G401 (cell line): Measurements from ENCODE around the gene CLMN. TPM values are rescaled to one million over a fixed set of nuclear protein-coding genes. Genes with fewer than 3 reads are reported as not detected.
A peak's percentile ranks its signal among the peaks of the same experiment; 100 is the strongest.
"Not testable (repeated sequence)": the region's sequence is repeated elsewhere in the genome, so short reads cannot be mapped to it uniquely, and the experiment has no call there.

Experiments
- DNase-seq: peaks from one replicate; pipeline ENCODE4 v3.0.0-alpha.2; 2015; ENCODE audit warnings: low spot score
- in situ Hi-C: cut with HindIII; loops from 2 replicates; pipeline ENCODE4 v1.10.0; 2016; ENCODE audit warnings: low sequenced_read_pairs, mixed read lengths
- total RNA-seq: library from RNA; depleted of rRNA; stranded (reverse); fragments of >200 nt; shearing (Covaris generic); gene quantifications from 2 replicates; pipeline ENCODE4 v1.2.3, GENCODE V29; 2014

CLMN gene
- total RNA-seq, 1 experiment from 2014 or later: not detected

- DNase-seq: no peak
- in situ Hi-C loops: no loop called here
Observed at GRCh38 chr14:95216008-95216407, 103.7 kb downstream of the CLMN start.

GRCh38 chr14:95215094-95215725 lies 104.5 kb downstream of the CLMN start:
- in situ Hi-C loops: no loop called here
- DNase-seq: no peak

DNA sequence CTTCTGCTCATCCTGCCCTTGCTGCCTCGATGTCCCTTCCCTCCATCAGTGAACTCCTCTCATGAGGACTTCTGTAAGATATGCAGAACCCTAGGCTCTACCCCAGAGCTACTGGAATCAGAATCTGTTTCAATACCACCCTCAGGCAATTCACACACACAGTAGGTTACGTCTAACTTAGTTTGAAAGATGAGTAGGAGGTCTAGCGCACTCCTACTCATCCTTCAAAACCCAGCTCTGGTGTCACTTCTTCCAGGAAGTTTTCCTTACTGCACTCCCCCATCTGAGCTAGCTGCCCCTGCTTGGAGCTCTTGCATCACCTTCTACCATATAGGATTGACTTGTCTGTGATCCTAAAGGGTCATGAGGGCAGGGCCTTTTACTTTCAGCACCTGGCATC lies 105.9 kb downstream of the CLMN start:
- in situ Hi-C loops: no loop called here
- DNase-seq: no peak

DNA sequence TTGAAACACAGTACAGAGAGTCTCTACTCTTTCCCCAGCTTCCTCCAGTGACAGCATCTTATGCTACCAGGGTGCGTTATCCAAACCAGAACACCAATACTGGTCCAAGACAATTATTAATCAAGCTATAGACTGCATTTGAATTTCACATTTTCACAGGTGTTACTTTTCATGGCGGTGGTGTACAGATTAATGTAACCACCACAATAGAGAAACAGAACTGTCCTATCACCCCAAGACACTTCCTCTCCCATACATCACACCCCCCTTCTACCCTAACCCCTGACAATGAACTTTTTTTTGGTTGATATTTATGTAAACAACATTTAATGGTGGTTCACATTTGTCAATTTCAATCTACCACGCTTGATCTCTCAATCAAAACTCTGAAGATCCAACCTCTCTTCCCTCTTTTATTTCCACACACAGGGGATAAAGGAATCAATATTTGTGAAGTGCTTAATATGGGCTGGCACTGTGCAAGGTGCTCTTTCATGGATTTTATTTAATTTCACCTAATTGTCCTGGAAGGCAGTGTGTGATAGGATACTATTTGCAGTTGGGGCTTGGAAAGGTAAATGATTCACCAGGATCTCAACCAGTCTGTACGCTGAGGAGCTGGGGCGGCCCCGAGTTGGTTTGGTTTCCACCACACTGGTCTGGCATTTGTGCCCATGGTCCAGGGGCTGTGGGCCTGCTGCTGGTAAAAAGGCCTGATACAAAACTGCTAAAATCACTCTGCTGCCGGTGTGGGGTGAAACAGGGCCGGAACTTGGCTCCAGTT lies 107.8 kb downstream of the CLMN start:
- in situ Hi-C loops: no loop called here
- no peak for DNase-seq

DNA sequence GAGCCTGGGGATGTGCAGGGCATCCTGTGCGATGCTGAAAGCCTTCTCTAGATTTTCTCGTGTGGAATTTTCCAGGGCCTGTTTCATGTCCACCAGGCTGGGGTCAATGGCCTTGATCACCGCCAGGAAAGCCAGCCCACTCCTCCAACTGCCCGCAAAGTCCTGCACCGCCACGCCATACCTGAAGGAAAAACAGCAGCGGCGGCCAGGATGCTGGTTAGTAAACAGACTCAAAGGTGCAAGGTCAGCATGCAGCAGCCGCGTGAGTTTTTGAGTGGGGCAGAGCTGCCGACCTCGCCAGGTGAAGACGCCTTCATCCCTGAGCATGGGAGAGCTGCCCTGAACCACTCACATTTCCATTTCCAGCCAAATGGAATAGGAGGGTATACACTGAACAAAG lies 109.0 kb downstream of the CLMN start:
- in situ Hi-C loops: no loop called here
- DNase-seq: no peak

DNA sequence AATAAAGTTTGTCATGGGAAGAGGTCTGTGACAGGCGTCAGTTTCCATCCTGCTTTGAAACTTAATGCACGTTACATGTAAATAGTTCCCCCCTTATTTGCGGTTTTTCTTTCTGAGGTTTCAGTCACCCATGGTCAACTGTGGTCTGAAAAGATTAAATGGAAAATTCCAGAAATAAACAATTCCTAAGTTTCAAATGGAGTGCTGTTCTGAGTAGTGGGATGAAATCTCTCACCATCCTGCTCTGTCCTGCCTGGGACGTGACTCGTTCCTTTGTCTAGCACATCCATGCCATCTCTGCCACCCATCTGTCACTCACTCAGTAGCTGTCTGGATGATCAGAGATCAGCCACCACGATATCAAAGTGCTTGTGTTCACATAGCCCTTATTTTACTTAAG lies 111.1 kb downstream of the CLMN start:
- no peak for DNase-seq
- in situ Hi-C loops: no loop called here

- in situ Hi-C loops: no loop called here
- DNase-seq: no peak
Observed at GRCh38 chr14:95207475-95208233, 112.1 kb downstream of the CLMN start.

- in situ Hi-C loops: no loop called here
Observed at GRCh38 chr14:95206534-95206933, 113.2 kb downstream of the CLMN start.

DNA sequence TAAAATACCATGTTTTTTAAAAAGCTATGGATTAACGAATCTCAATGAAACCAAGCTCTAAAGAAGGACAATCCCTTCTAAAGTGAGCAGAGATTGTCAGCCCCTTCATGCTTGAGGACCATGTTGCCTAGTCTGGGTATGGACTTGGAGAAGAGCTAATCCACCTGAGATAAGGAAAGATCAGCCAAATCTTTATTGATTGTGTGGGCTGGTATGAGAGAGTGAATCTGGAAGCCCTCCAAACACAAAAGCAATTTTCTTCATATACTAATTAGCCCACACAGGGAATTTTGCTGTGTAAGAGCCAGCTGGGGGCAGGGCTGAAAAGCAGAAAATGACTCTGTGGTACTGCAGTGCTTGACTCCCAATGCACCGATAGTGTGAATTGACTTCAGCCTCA lies 115.0 kb downstream of the CLMN start:
- in situ Hi-C loops: no loop called here
- no peak for DNase-seq

More at GRCh38 chr14:95206534-95206933, 113.2 kb downstream of the CLMN start:
- DNase-seq: no peak

DNA sequence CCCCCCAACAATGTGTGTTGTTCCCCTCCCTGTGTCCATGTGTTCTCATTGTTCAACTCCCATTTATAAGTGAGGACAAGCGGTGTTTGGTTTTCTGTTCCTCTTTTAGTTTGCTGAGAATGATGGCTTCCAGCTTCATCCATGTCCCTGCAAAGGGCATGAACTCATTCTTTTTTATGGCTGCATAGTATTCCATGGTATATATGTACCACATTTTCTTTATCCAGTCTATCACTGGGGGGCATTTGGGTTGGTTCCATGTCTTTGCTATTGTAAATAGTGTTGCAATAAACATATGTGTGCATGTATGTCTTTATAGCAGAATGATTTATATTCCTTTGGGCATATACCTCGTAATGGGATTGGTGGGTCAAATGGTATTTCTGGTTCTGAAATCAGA lies 118.0 kb downstream of the CLMN start:
- in situ Hi-C loops, DNase-seq: not testable (repeated sequence)

GRCh38 chr14:95200404-95200803 lies 119.3 kb downstream of the CLMN start:
- DNase-seq: no peak
- in situ Hi-C loops: no loop called here

DNA sequence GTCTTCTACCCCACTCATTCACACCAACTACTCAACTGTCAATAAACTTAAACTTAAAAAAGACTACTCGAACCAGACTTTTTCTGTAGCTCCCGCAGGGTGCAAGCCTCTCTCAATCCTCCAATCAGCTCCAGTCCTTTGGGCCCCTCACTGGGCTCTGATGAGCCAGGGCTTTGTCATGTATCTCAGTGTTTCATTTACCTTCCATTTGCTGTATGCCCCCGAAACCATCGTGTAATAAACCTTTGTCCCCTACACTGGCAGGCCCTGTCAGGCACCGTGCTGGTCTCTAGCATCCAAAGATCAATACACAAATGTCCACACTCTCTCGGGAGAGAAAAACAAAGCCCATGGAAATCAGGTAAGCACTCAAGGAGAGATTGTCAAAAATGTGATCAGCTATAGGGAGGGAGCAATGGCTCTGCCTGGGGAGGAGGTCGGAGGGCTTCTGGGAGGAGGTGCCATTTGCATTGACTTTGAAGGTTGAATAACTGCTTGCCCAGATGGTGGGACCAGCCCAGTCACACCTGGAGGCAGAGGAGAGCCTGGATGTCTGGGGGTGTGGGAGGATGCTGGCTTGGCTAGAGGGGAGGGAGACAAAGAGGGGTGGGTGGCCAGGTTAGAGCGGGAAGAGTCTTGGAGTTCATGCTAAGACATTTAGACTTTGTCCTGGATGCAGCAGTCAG lies 120.3 kb downstream of the CLMN start:
- DNase-seq: no peak
- in situ Hi-C loops: no loop called here

- DNase-seq: no peak
- in situ Hi-C loops: no loop called here
Observed at GRCh38 chr14:95198320-95198719, 121.4 kb downstream of the CLMN start.

- no peak for DNase-seq
Observed at GRCh38 chr14:95197551-95197950, 122.2 kb downstream of the CLMN start.

GRCh38 chr14:95196826-95197545 lies 122.7 kb downstream of the CLMN start:
- no peak for DNase-seq
- in situ Hi-C loops: no loop called here

More at GRCh38 chr14:95197551-95197950, 122.2 kb downstream of the CLMN start:
- in situ Hi-C loops: no loop called here

DNA sequence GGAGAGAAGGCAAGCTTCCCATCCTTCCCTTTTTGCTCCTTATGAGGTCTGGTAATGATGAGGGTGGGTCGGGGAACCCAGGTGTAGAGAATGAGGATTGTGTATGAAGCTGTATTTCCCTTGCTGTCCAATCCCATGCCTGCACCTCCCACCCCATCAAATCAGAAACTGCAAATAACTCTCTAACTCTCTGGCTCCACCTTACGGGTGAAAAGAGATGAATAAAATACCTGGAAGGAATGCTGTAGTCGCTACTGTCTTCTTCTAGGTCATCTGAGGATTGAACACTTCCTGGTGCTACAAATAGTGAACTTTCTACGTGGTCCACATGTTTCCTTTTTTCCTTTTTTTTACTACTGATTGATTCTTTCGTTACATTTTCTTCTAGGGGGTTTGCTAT lies 123.4 kb downstream of the CLMN start:
- DNase-seq: peak; percentile 51
- in situ Hi-C loops: no loop called here

GRCh38 chr14:95195031-95195430 lies 124.7 kb downstream of the CLMN start:
- no peak for DNase-seq
- in situ Hi-C loops: no loop called here

DNA sequence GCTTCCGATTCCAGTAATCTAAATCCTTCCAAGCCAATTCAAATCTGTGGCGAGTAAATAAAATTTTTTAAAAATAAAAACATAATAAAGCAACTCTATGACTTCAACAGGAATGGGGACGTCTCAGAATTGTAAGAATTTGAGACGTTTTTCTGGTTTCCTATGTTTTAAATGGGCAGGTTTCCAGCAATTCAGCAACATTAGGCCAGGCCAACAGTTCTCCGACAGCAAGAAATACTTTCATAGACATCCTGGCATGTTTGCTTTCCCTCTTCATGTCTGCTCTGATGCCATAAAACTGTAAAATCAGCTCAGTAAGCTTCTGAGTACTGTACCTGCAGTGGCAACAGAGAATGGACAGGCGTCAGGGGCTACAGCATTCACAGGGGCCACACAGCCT lies 126.6 kb downstream of the CLMN start:
- in situ Hi-C loops: no loop called here
- no peak for DNase-seq

GRCh38 chr14:95192311-95192710 lies 127.4 kb downstream of the CLMN start:
- DNase-seq: no peak
- in situ Hi-C loops: no loop called here
